B cell (primary cell): ENCODE measurements around the gene TRMO. TPM values are rescaled to one million over a fixed set of nuclear protein-coding genes. Genes with fewer than 3 reads are reported as not detected.

Experiments
- ATAC-seq: fragments of 200-7000 bp; cut with Tn5 transposase; one replicate; pipeline ENCODE4 v1.10.0; 2021; ENCODE audit warnings: low read depth, mild to moderate bottlenecking, moderate number of reproducible peaks, moderate library complexity
- CTCF ChIA-PET: fragments of 350-600 bp; sonication (Branson Sonifier 250); formaldehyde crosslinking; loops from one replicate; lab custom pipeline; 2021; ENCODE audit warnings: antibody characterized with exemption, inconsistent platforms; lab: Charles Lee
- POLR2A ChIA-PET: fragments of 350-600 bp; sonication (Branson Sonifier 250); formaldehyde crosslinking; loops from one replicate; lab custom pipeline; 2021; ENCODE audit warnings: antibody characterized with exemption; lab: Charles Lee
- DNase-seq: peaks from one replicate; pipeline ENCODE4 v3.0.0; 2013
- H2AFZ ChIP-seq: 2 replicates; pipeline ENCODE4 v1.6.1; 2012; ENCODE audit warnings: mild to moderate bottlenecking, low read depth, low read length; ENCODE audit not compliant: insufficient read depth, poor library complexity, severe bottlenecking
- H3K27ac ChIP-seq, 2 donors: 1 replicate in 1 of 2; 2 replicates in 1 of 2; pipeline ENCODE4 v1.5.1; 2012 to 2013; ENCODE audit warnings: low read length in 2 of 2, mild to moderate bottlenecking in 2 of 2, moderate library complexity in 1 of 2
- H3K27me3 ChIP-seq, 4 experiments: fragments of 200-600 bp in 1 of 4; sonication (generic) in 1 of 4; replicated peaks in 1 of 4; 1 replicate in 2 of 4; 2 replicates in 2 of 4; pipeline versions ENCODE4 v1.6.1 to v1.7.0; 2013 to 2016; ENCODE audit warnings: low read length in 3 of 4, mild to moderate bottlenecking in 2 of 4, mixed read lengths in 1 of 4, moderate library complexity in 1 of 4; ENCODE audit not compliant: insufficient read depth in 4 of 4, control insufficient read depth in 3 of 4; ENCODE audit errors: control extremely low read depth in 1 of 4
- H3K36me3 ChIP-seq, 2 experiments: replicated peaks in 1 of 2; 1 replicate in 1 of 2; 2 replicates in 1 of 2; pipeline versions ENCODE4 v1.6.1 to v1.7.1; 2013; ENCODE audit warnings: low read length in 1 of 2; ENCODE audit not compliant: insufficient read depth in 2 of 2, control insufficient read depth in 1 of 2; ENCODE audit errors: control extremely low read depth in 1 of 2, extremely low read depth in 1 of 2
- H3K4me1 ChIP-seq, 2 donors: fragments of 200-600 bp in 1 of 2; sonication (generic) in 1 of 2; 1 replicate in 1 of 2; 2 replicates in 1 of 2; pipeline versions ENCODE4 v1.5.1 to v1.6.1; 2013 to 2017; ENCODE audit warnings: low read length in 2 of 2; ENCODE audit not compliant: control insufficient read depth in 2 of 2, insufficient read depth in 2 of 2
- H3K4me2 ChIP-seq: replicated peaks from 2 replicates; pipeline ENCODE3; 2012; ENCODE audit warnings: mild to moderate bottlenecking, low read depth, low read length; ENCODE audit not compliant: poor library complexity, severe bottlenecking
- H3K4me3 ChIP-seq, 5 experiments: fragments of 200-600 bp in 1 of 5; sonication (generic) in 1 of 5; 1 replicate in 3 of 5; 2 replicates in 2 of 5; pipeline versions ENCODE4 v1.5.1 to v1.7.0; 2011 to 2016; ENCODE audit warnings: low read length in 4 of 5, mild to moderate bottlenecking in 4 of 5, low read depth in 2 of 5, control low read depth in 1 of 5, moderate library complexity in 1 of 5; ENCODE audit not compliant: insufficient read depth in 1 of 5; ENCODE audit errors: control extremely low read depth in 1 of 5, extremely low read depth in 1 of 5
- H3K79me2 ChIP-seq: fragments of 200-600 bp; sonication (generic); one replicate; pipeline ENCODE4 v1.6.0; 2016; ENCODE audit warnings: low read length; ENCODE audit not compliant: control insufficient read depth, insufficient read depth
- H3K9ac ChIP-seq: fragments of 200-600 bp; sonication (generic); 2 replicates; pipeline ENCODE4 v1.6.1; 2017; ENCODE audit warnings: mild to moderate bottlenecking, low read length, moderate library complexity
- H3K9me3 ChIP-seq, 3 donors: one replicate each; pipeline versions ENCODE4 v1.6.1 to v1.7.1; 2013; ENCODE audit warnings: low read length in 2 of 3; ENCODE audit not compliant: control insufficient read depth in 2 of 3, insufficient read depth in 1 of 3; ENCODE audit errors: control extremely low read depth in 1 of 3
- H4K20me1 ChIP-seq: 2 replicates; pipeline ENCODE4 v1.6.0; 2012; ENCODE audit warnings: mild to moderate bottlenecking, low read length; ENCODE audit not compliant: insufficient read depth, control insufficient read depth, poor library complexity, severe bottlenecking
- H3K27ac Mint-ChIP-seq: one replicate; pipeline ENCODE4 v1.8.0; 2021; ENCODE audit warnings: mixed read lengths
- H3K27me3 Mint-ChIP-seq: one replicate; pipeline ENCODE4 v1.8.0; 2021; ENCODE audit warnings: mixed read lengths
- H3K4me1 Mint-ChIP-seq: one replicate; pipeline ENCODE4 v1.8.0; 2021; ENCODE audit warnings: mixed read lengths
- H3K4me3 Mint-ChIP-seq: one replicate; pipeline ENCODE4 v1.8.0; 2021; ENCODE audit warnings: mixed read lengths
- H3K9me3 Mint-ChIP-seq: one replicate; pipeline ENCODE4 v1.8.0; 2022; ENCODE audit warnings: mixed read lengths; ENCODE audit not compliant: insufficient read depth
- CTCF ChIP-seq: fragments of 200-600 bp; IDR thresholded peaks from one replicate; pipeline ENCODE4 v1.8.0; 2022; ENCODE audit warnings: antibody characterized with exemption, mild to moderate bottlenecking
- EZH2 ChIP-seq: IDR thresholded peaks from 2 replicates; pipeline ENCODE4 v1.6.1; 2012; ENCODE audit warnings: borderline replicate concordance, low read depth, mild to moderate bottlenecking, moderate library complexity, low read length; ENCODE audit not compliant: insufficient read depth, poor library complexity, severe bottlenecking
- WGBS: methylation state at CpG from one replicate; pipeline ENCODE4 v1.1.5; 2013; ENCODE audit warnings: missing lambda C conversion rate; ENCODE audit not compliant: insufficient coverage; 5-methylcytosine and 5-hydroxymethylcytosine counted together
- intact Hi-C: fragments of 100-400 bp; cut with micrococcal nuclease; formaldehyde crosslinking; loops from one replicate; pipeline ENCODE4 v1.10.0; 2022
- polyA minus RNA-seq: library from RNA; depleted of rRNA, polyadenylated mRNA; stranded (reverse); fragments of >200 nt; gene quantifications from 2 replicates; pipeline ENCODE4 v1.2.3, GENCODE V29; 2012
- polyA plus RNA-seq: library from polyadenylated mRNA; depleted of rRNA; stranded (reverse); fragments of >200 nt; gene quantifications from 2 replicates; pipeline ENCODE4 v1.2.3, GENCODE V29; 2012
- total RNA-seq, 2 donors: library from RNA; stranded (reverse); fragments of 120-200 nt in 1 of 2; gene quantifications; 1 replicate in 1 of 2; 2 replicates in 1 of 2; pipeline versions ENCODE4 v1.2.3 to v1.2.4, GENCODE V29; 2013 to 2022

TRMO gene
- total RNA-seq (40.2 and 42.3 TPM in 2 replicates), polyA plus RNA-seq (16.9 and 39.5 TPM in 2 replicates), polyA minus RNA-seq (35.4 and 39.0 TPM in 2 replicates)
- 30.4 TPM for total RNA-seq (2013)

- ATAC-seq (peak; percentile 78), DNase-seq (peak; percentile 100)
- peak within 1 kb of the TSS; percentile 82 for H3K4me2 ChIP-seq
- H3K4me1 Mint-ChIP-seq = peaks cover 54% of the 10 kb centered on the region
- H3K9me3 Mint-ChIP-seq = no peaks in the 10 kb centered on the region
- peak within 1 kb of the TSS; percentile 87 for H3K4me3 Mint-ChIP-seq
- H2AFZ ChIP-seq = peak within 1 kb of the TSS; percentile 80
- H3K27me3 Mint-ChIP-seq = no peaks in the 10 kb centered on the region
- ChIA-PET POLR2A (interaction anchor here (0.6 to 2.9 kb wide), 14 partner anchors 34 to 342 kb away, joined by 3 to 40 read pairs (median 5); partner anchors contain the start of genes ANP32B, NANS, NCBP1 and TBC1D2), CTCF (interaction anchor here (0.6 to 4.2 kb wide), 31 partner anchors 11 to 347 kb away, joined by 3 to 50 read pairs (median 4); partner anchors contain the start of genes ANP32B, NANS, NCBP1 and TBC1D2)
- H3K27ac ChIP-seq = peak within 1 kb of the TSS; percentile 98 to 99
- peaks cover 26 to 32% of the 10 kb centered on the region in 2 donors for H3K4me1 ChIP-seq
- H3K79me2 ChIP-seq = peaks cover 42% of the 10 kb centered on the region
- peak within 1 kb of the TSS; percentile 94 for H3K9ac ChIP-seq
- H4K20me1 ChIP-seq = no peaks in the 10 kb centered on the region
- peak within 1 kb of the TSS; percentile 97 for H3K27ac Mint-ChIP-seq
- intact Hi-C loops = loop anchor here (1.0 to 5.0 kb wide), 12 partner anchors 61 to 1505 kb away; partner anchors contain the start of genes ANKS6, ANP32B, CORO2A and FOXE1
- H3K9me3 ChIP-seq = no peaks in the 10 kb centered on the region
- H3K36me3 ChIP-seq = no peaks in the 10 kb centered on the region
- WGBS = under 1% methylated on average over 54 of the region's 54 CpGs
- H3K27me3 ChIP-seq = no peaks in the 10 kb centered on the region
- H3K4me3 ChIP-seq = peak within 1 kb of the TSS; percentile 47 to 89 (median 77)
- TF ChIP-seq EZH2 (no peak), CTCF (peak; percentile 74)
These were observed at the start of gene TRMO for GRCh38 chr9:97921959-97922724. Gene TRMO (minus strand): TSS chr9:97922500. CDS start chr9:97922493, 7 bp downstream.

GRCh38 chr9:97970165-97970564, 47.9 kb upstream of the TRMO start:
- intact Hi-C loops = no loop called here
- no peak for TF ChIP-seq CTCF
- TF ChIP-seq EZH2 = no peak
- peaks cover 2% of the 10 kb centered on the region for H3K9me3 Mint-ChIP-seq

More at GRCh38 chr9:97970165-97970564, 47.9 kb upstream of the TRMO start:
- Histone ChIP-seq H3K4me2 (no peak overlapping the region), H2AFZ (no peak overlapping the region), H3K9ac (no peak overlapping the region), H3K79me2 (no peaks in the 10 kb centered on the region), H3K27me3 (peaks cover 0 to 3% (median 1%) of the 10 kb centered on the region in 4 experiments), H4K20me1 (no peaks in the 10 kb centered on the region), H3K4me3 (no peak overlapping the region), H3K9me3 (peaks cover 0 to 8% (median 0%) of the 10 kb centered on the region in 3 donors), H3K4me1 (no peaks in the 10 kb centered on the region), H3K27ac (no peak overlapping the region), H3K36me3 (no peaks in the 10 kb centered on the region)
- no peak for ATAC-seq
- DNase-seq = no peak
- POLR2A ChIA-PET = no interaction called here
- peaks cover 10% of the 10 kb centered on the region for H3K27me3 Mint-ChIP-seq
- no CpG with 5 or more reads among the region's 7 CpGs for WGBS
- H3K27ac Mint-ChIP-seq = no peak overlapping the region
- no peaks in the 10 kb centered on the region for H3K4me1 Mint-ChIP-seq
- CTCF ChIA-PET = no interaction called here
- H3K4me3 Mint-ChIP-seq = no peak overlapping the region
